HEK293 (cell line): ENCODE measurements around the gene BMP4.

Source experiments
- CTCF ChIA-PET: fragments of 350-600 bp; formaldehyde crosslinking; extraction: SDS; loops from one replicate; lab custom pipeline; 2021; ENCODE audit warnings: antibody characterized with exemption; lab: Yijun Ruan, JAX
- POLR2A ChIA-PET: fragments of 300-600 bp; formaldehyde crosslinking; extraction: SDS; loops from one replicate; lab custom pipeline; 2020; ENCODE audit warnings: antibody characterized with exemption, inconsistent platforms; lab: Yijun Ruan, JAX
- H3K27ac ChIP-seq: fragments of 200-500 bp; sonication (Bioruptor generic); 2 replicates; pipeline ENCODE4 v1.5.1; 2014; ENCODE audit warnings: low read depth, low read length, control low read depth, inconsistent platforms; ENCODE audit errors: extremely low read depth
- H3K36me3 ChIP-seq, 2 experiments: fragments of 200-500 bp in 1 of 2; sonication (Bioruptor generic) in 1 of 2; 1 replicate in 1 of 2; 2 replicates in 1 of 2; pipeline ENCODE4 v1.5.1; 2014 to 2017; ENCODE audit warnings: inconsistent platforms in 2 of 2, low read length in 2 of 2; ENCODE audit not compliant: control insufficient read depth in 2 of 2, insufficient read depth in 1 of 2
- H3K4me1 ChIP-seq: fragments of 200-500 bp; sonication (Bioruptor generic); 2 replicates; pipeline ENCODE4 v1.5.1; 2014; ENCODE audit warnings: mild to moderate bottlenecking, low read length, inconsistent platforms; ENCODE audit not compliant: control insufficient read depth, insufficient read depth
- H3K4me3 ChIP-seq: 2 replicates; pipeline ENCODE4 v1.5.1; 2011; ENCODE audit warnings: low read depth, mild to moderate bottlenecking, control low read depth, low read length, moderate library complexity
- H3K9me3 ChIP-seq: fragments of 200-500 bp; sonication (Bioruptor generic); 2 replicates; pipeline ENCODE4 v1.5.1; 2014; ENCODE audit warnings: low read depth, low read length, inconsistent platforms; ENCODE audit not compliant: control insufficient read depth, insufficient read depth
- HOXA7 ChIP-seq: sonication (generic); formaldehyde crosslinking; IDR thresholded peaks from 2 replicates; pipeline ENCODE4 v1.8.1; 2022; ENCODE audit warnings: missing genetic modification reagents, borderline replicate concordance
- MZF1 ChIP-seq: fragments of 450-650 bp; formaldehyde crosslinking; IDR thresholded peaks from 2 replicates; pipeline ENCODE4 v1.5.1; 2017; ENCODE audit warnings: missing biosample characterization, missing genetic modification characterization, borderline replicate concordance
- OVOL3 ChIP-seq: fragments of 450-650 bp; formaldehyde crosslinking; IDR thresholded peaks from 2 replicates; pipeline ENCODE4 v1.5.1; 2016; ENCODE audit warnings: missing biosample characterization, missing genetic modification characterization
- SALL2 ChIP-seq: fragments of 450-650 bp; formaldehyde crosslinking; IDR thresholded peaks from 2 replicates; pipeline ENCODE4 v1.5.0; 2017; ENCODE audit warnings: missing biosample characterization, mild to moderate bottlenecking, missing genetic modification characterization, borderline replicate concordance
- SETDB1 ChIP-seq: IDR thresholded peaks from one replicate; pipeline ENCODE4 v1.6.1; 2017; ENCODE audit warnings: mild to moderate bottlenecking, low read length, moderate library complexity, mixed read lengths; ENCODE audit not compliant: insufficient read length
- ZBTB21 ChIP-seq: fragments of 450-650 bp; formaldehyde crosslinking; IDR thresholded peaks from 2 replicates; pipeline ENCODE4 v1.5.1; 2017; ENCODE audit warnings: missing biosample characterization, missing genetic modification characterization
- ZBTB48 ChIP-seq: fragments of 450-650 bp; formaldehyde crosslinking; IDR thresholded peaks from 2 replicates; pipeline ENCODE4 v1.5.1; 2016; ENCODE audit warnings: missing biosample characterization, missing genetic modification characterization
- ZBTB7A ChIP-seq: fragments of 450-650 bp; formaldehyde crosslinking; IDR thresholded peaks from 2 replicates; pipeline ENCODE4 v1.5.1; 2016; ENCODE audit warnings: low read depth, missing biosample characterization, missing genetic modification characterization
- ZFP3 ChIP-seq: fragments of 450-650 bp; formaldehyde crosslinking; IDR thresholded peaks from 2 replicates; pipeline ENCODE4 v1.5.1; 2016; ENCODE audit warnings: low read depth, missing biosample characterization, missing genetic modification characterization
- ZNF202 ChIP-seq: fragments of 450-650 bp; formaldehyde crosslinking; IDR thresholded peaks from 2 replicates; pipeline ENCODE4 v1.5.1; 2016; ENCODE audit warnings: missing biosample characterization, missing genetic modification characterization, borderline replicate concordance
- ZNF521 ChIP-seq: fragments of 450-650 bp; formaldehyde crosslinking; IDR thresholded peaks from 2 replicates; pipeline ENCODE4 v1.5.1; 2017; ENCODE audit warnings: missing biosample characterization, mild to moderate bottlenecking, missing genetic modification characterization
- ZNF585B ChIP-seq: fragments of 450-650 bp; formaldehyde crosslinking; IDR thresholded peaks from 2 replicates; pipeline ENCODE4 v1.5.1; 2016; ENCODE audit warnings: missing biosample characterization, missing genetic modification characterization
- ZNF707 ChIP-seq: fragments of 450-650 bp; formaldehyde crosslinking; IDR thresholded peaks from 2 replicates; pipeline ENCODE4 v1.5.1; 2016; ENCODE audit warnings: missing biosample characterization, missing genetic modification characterization
- TF ChIP-seq, protein P1 (sequence below): fragments of 450-650 bp; formaldehyde crosslinking; IDR thresholded peaks from 2 replicates; pipeline ENCODE4 v1.5.1; 2016; ENCODE audit warnings: missing biosample characterization, missing genetic modification characterization
- TF ChIP-seq, protein P2 (sequence below): sonication (generic); formaldehyde crosslinking; IDR thresholded peaks from 2 replicates; pipeline ENCODE4 v1.8.1; 2022; ENCODE audit warnings: mild to moderate bottlenecking, moderate library complexity, missing genetic modification reagents
- TF ChIP-seq, protein P3 (sequence below): fragments of 450-650 bp; formaldehyde crosslinking; IDR thresholded peaks from 2 replicates; pipeline ENCODE4 v1.5.1; 2016; ENCODE audit warnings: missing biosample characterization, missing genetic modification characterization, low read depth
- TF ChIP-seq, protein P4 (sequence below): fragments of 450-650 bp; formaldehyde crosslinking; IDR thresholded peaks from 2 replicates; pipeline ENCODE4 v1.5.1; 2016; ENCODE audit warnings: missing biosample characterization, missing genetic modification characterization
- TF ChIP-seq, protein P5 (sequence below): fragments of 450-650 bp; formaldehyde crosslinking; IDR thresholded peaks from 2 replicates; pipeline ENCODE4 v1.5.1; 2016; ENCODE audit warnings: missing biosample characterization, missing genetic modification characterization

The BMP4 gene

DNA sequence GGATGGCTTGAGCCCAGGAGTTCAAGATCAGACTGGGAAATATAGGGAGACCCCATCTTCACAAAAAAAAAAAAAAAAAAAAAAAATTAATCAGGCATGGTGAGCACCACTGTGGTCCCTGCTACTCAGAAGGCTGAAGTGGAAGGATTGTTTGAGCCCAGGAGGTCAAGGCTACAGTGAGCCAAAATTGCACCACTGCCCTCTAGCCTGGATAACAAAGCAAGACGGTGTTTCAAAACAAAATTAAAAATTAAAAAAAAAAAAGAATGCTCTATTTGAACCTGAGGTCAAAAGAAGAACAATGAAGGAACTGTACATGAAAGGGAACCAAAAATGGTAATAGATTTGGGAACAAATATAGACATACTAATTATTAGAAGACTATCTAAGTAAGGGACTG is 40.4 kb downstream of the BMP4 start (continued):
- TF ChIP-seq, protein P1, sequence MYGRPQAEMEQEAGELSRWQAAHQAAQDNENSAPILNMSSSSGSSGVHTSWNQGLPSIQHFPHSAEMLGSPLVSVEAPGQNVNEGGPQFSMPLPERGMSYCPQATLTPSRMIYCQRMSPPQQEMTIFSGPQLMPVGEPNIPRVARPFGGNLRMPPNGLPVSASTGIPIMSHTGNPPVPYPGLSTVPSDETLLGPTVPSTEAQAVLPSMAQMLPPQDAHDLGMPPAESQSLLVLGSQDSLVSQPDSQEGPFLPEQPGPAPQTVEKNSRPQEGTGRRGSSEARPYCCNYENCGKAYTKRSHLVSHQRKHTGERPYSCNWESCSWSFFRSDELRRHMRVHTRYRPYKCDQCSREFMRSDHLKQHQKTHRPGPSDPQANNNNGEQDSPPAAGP = no peak
- TF ChIP-seq SETDB1 (no peak), MZF1 (tag by site-specific recombination) (no peak), ZNF707 (tag by site-specific recombination) (no peak), ZBTB48 (no peak)
- TF ChIP-seq, protein P2, sequence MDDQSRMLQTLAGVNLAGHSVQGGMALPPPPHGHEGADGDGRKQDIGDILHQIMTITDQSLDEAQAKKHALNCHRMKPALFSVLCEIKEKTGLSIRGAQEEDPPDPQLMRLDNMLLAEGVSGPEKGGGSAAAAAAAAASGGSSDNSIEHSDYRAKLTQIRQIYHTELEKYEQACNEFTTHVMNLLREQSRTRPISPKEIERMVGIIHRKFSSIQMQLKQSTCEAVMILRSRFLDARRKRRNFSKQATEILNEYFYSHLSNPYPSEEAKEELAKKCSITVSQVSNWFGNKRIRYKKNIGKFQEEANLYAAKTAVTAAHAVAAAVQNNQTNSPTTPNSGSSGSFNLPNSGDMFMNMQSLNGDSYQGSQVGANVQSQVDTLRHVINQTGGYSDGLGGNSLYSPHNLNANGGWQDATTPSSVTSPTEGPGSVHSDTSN (CRISPR knock-in tag) = no peak
- TF ChIP-seq, protein P3, sequence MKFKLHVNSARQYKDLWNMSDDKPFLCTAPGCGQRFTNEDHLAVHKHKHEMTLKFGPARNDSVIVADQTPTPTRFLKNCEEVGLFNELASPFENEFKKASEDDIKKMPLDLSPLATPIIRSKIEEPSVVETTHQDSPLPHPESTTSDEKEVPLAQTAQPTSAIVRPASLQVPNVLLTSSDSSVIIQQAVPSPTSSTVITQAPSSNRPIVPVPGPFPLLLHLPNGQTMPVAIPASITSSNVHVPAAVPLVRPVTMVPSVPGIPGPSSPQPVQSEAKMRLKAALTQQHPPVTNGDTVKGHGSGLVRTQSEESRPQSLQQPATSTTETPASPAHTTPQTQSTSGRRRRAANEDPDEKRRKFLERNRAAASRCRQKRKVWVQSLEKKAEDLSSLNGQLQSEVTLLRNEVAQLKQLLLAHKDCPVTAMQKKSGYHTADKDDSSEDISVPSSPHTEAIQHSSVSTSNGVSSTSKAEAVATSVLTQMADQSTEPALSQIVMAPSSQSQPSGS (tag by site-specific recombination) = no peak

DNA sequence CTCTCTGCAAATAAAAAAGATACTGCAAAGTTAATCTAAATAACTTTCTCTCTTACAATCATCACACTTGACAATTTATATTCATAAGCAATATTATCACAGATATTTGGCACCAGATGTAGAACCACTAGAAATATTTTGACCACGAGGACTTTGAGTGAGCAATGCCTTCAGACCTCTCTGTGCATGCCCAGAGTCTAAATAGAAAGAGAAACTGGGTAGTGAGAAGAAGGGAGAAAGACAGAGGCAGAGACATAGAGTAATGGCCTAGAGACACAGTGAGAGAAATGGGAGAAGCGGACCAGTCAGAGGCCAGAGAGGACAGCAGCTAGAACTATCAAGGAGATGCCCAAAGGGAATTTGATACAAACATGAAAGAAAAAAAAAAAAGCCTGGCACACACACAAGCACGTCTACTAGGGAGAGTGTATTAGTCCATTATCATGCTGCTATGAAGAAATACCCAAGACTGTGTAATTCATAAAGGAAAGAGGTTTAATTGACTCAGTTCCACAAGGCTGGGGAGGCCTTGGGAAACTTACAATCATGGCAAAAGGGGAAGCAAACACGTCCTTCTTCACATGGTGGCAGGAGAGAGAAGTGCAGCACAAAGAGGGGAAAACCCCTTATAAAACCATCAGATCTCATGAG is 41.1 kb downstream of the BMP4 start:
- Histone ChIP-seq H3K4me3 (no peak overlapping the region), H3K4me1 (no peaks in the 10 kb centered on the region; the same call in 1 of the 2 replicates), H3K27ac (no peak overlapping the region), H3K36me3 (no peaks in the 10 kb centered on the region), H3K9me3 (no peaks in the 10 kb centered on the region)
- ChIA-PET POLR2A (no interaction called here), CTCF (no interaction called here)
- TF ChIP-seq, protein P4, sequence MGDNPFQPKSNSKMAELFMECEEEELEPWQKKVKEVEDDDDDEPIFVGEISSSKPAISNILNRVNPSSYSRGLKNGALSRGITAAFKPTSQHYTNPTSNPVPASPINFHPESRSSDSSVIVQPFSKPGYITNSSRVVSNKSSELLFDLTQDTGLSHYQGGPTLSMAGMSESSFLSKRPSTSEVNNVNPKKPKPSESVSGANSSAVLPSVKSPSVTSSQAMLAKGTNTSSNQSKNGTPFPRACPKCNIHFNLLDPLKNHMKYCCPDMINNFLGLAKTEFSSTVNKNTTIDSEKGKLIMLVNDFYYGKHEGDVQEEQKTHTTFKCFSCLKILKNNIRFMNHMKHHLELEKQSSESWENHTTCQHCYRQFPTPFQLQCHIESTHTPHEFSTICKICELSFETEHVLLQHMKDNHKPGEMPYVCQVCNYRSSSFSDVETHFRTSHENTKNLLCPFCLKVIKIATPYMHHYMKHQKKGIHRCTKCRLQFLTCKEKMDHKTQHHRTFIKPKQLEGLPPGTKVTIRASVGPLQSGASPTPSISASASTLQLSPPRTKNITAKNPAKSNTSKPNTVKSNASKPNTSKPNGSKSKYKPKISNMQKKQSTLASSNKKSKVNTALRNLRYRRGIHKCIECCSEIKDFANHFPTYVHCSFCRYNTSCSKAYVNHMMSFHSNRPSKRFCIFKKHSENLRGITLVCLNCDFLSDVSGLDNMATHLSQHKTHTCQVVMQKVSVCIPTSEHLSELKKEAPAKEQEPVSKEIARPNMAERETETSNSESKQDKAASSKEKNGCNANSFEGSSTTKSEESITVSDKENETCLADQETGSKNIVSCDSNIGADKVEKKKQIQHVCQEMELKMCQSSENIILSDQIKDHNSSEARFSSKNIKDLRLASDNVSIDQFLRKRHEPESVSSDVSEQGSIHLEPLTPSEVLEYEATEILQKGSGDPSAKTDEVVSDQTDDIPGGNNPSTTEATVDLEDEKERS (tag by site-specific recombination) = no peak
- TF ChIP-seq ZFP3 (no peak), ZNF202 (tag by site-specific recombination) (no peak), HOXA7 (CRISPR knock-in tag) (no peak), SALL2 (tag by site-specific recombination) (no peak), ZNF521 (no peak), ZBTB7A (tag by site-specific recombination) (no peak), ZBTB21 (tag by site-specific recombination) (no peak), OVOL3 (no peak), ZNF585B (tag by site-specific recombination) (no peak)
- TF ChIP-seq, protein P5, sequence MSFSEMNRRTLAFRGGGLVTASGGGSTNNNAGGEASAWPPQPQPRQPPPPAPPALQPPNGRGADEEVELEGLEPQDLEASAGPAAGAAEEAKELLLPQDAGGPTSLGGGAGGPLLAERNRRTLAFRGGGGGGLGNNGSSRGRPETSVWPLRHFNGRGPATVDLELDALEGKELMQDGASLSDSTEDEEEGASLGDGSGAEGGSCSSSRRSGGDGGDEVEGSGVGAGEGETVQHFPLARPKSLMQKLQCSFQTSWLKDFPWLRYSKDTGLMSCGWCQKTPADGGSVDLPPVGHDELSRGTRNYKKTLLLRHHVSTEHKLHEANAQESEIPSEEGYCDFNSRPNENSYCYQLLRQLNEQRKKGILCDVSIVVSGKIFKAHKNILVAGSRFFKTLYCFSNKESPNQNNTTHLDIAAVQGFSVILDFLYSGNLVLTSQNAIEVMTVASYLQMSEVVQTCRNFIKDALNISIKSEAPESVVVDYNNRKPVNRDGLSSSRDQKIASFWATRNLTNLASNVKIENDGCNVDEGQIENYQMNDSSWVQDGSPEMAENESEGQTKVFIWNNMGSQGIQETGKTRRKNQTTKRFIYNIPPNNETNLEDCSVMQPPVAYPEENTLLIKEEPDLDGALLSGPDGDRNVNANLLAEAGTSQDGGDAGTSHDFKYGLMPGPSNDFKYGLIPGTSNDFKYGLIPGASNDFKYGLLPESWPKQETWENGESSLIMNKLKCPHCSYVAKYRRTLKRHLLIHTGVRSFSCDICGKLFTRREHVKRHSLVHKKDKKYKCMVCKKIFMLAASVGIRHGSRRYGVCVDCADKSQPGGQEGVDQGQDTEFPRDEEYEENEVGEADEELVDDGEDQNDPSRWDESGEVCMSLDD = no peak
